Erythroblast (primary cell): ENCODE results near the gene GRIP2.

ENCODE experiments used
- GATA1 ChIP-seq: IDR thresholded peaks from 2 replicates; pipeline ENCODE4 v1.6.1; 2011; ENCODE audit warnings: low read depth, mild to moderate bottlenecking, control low read depth, low read length, moderate library complexity
- POLR2A ChIP-seq: IDR thresholded peaks from 2 replicates; pipeline ENCODE4 v1.6.1; 2011; ENCODE audit warnings: mild to moderate bottlenecking, low read length

GRCh38 chr3:14490831-14491230 lies 49.3 kb downstream of the GRIP2 start:
- TF ChIP-seq GATA1 (no peak), POLR2A (no peak)
